ENCODE data around the gene DSG4.

GRCh38 chr18:31420524-31420923, 43.9 kb downstream of the DSG4 start:
- no peak for TF ChIP-seq CTCF (IDR thresholded peaks at IDR 0.05)
- TF ChIP-seq POLR2A (IDR thresholded peaks at IDR 0.05): no peak
- TF ChIP-seq POLR2AphosphoS5 (IDR thresholded peaks at IDR 0.05; ENCODE audit: insufficient read depth in 1 of 2, low read depth in 1 of 2): no peak
